ENCODE data around the gene TXNRD2. TPM values are rescaled to one million over a fixed set of nuclear protein-coding genes. Genes with fewer than 3 reads are reported as not detected.

TXNRD2 gene
- polyA plus RNA-seq, 1 donor from 2014 or later: 4.1 TPM

- H3K9ac ChIP-seq (ENCODE audit: low read length): no peak overlapping the region
- no peak overlapping the region for H3K27ac ChIP-seq (ENCODE audit: low read length)
- no peak overlapping the region for H3K4me3 ChIP-seq (ENCODE audit: low read length)
- TF ChIP-seq CTCF (IDR thresholded peaks at IDR 0.05; ENCODE audit: poor library complexity, severe bottlenecking) (no peak), POLR2AphosphoS5 (IDR thresholded peaks at IDR 0.05) (no peak), REST (IDR thresholded peaks at IDR 0.05; ENCODE audit: borderline replicate concordance) (no peak), RAD21 (conservative IDR thresholded peaks at IDR 0.05) (no peak), SMC3 (conservative IDR thresholded peaks at IDR 0.05; ENCODE audit: poor library complexity) (no peak), EP300 (conservative IDR thresholded peaks at IDR 0.05; ENCODE audit: poor library complexity, severe bottlenecking) (no peak), MXI1 (conservative IDR thresholded peaks at IDR 0.05; ENCODE audit: poor library complexity, severe bottlenecking) (no peak), TAF1 (IDR thresholded peaks at IDR 0.05; ENCODE audit: low read depth) (no peak), EZH2 (IDR thresholded peaks at IDR 0.05; ENCODE audit: borderline replicate concordance, insufficient read depth, low read length, poor library complexity, severe bottlenecking) (no peak)
- H3K36me3 ChIP-seq (ENCODE audit: insufficient read depth, low read length): no peaks in the 10 kb centered on the region
- H4K20me1 ChIP-seq (ENCODE audit: insufficient read depth): no peaks in the 10 kb centered on the region
- H3K4me2 ChIP-seq (ENCODE audit: low read length): no peak overlapping the region
- no peaks in the 10 kb centered on the region for H3K27me3 ChIP-seq (ENCODE audit: insufficient read depth, low read depth, low read length)
- no peak overlapping the region for H2AFZ ChIP-seq (ENCODE audit: low read depth, low read length)
- no peaks in the 10 kb centered on the region for H3K79me2 ChIP-seq (replicated peaks; ENCODE audit: insufficient read depth, low read length)
- H3K9me2 ChIP-seq (ENCODE audit: insufficient read depth, low read length): no peaks in the 10 kb centered on the region
- H3F3A ChIP-seq (ENCODE audit: insufficient read depth, low read length, poor library complexity, severe bottlenecking): no peaks in the 10 kb centered on the region
- H3K9me3 ChIP-seq (ENCODE audit: low read length): no peaks in the 10 kb centered on the region
These were observed 48.7 kb downstream of the TXNRD2 start for GRCh38 chr22:19892925-19893324.

GRCh38 chr22:19892257-19892879 lies 49.2 kb downstream of the TXNRD2 start:
- Histone ChIP-seq H3K9me2 (ENCODE audit: insufficient read depth, low read length) (no peaks in the 10 kb centered on the region), H3K4me3 (ENCODE audit: low read length) (no peak overlapping the region), H3K27ac (ENCODE audit: low read length) (no peak overlapping the region), H3K79me2 (replicated peaks; ENCODE audit: insufficient read depth, low read length) (no peaks in the 10 kb centered on the region), H4K20me1 (ENCODE audit: insufficient read depth) (no peaks in the 10 kb centered on the region), H3K36me3 (ENCODE audit: insufficient read depth, low read length) (no peaks in the 10 kb centered on the region), H3F3A (ENCODE audit: insufficient read depth, low read length, poor library complexity, severe bottlenecking) (no peaks in the 10 kb centered on the region), H3K9me3 (ENCODE audit: low read length) (no peaks in the 10 kb centered on the region), H3K9ac (ENCODE audit: low read length) (no peak overlapping the region), H2AFZ (ENCODE audit: low read depth, low read length) (no peak overlapping the region), H3K27me3 (ENCODE audit: insufficient read depth, low read depth, low read length) (no peaks in the 10 kb centered on the region), H3K4me2 (ENCODE audit: low read length) (no peak overlapping the region)
- TF ChIP-seq RAD21 (conservative IDR thresholded peaks at IDR 0.05) (no peak), CTCF (IDR thresholded peaks at IDR 0.05; ENCODE audit: poor library complexity, severe bottlenecking) (no peak), REST (IDR thresholded peaks at IDR 0.05; ENCODE audit: borderline replicate concordance) (no peak), TAF1 (IDR thresholded peaks at IDR 0.05; ENCODE audit: low read depth) (no peak), SMC3 (conservative IDR thresholded peaks at IDR 0.05; ENCODE audit: poor library complexity) (no peak), MXI1 (conservative IDR thresholded peaks at IDR 0.05; ENCODE audit: poor library complexity, severe bottlenecking) (no peak), EP300 (conservative IDR thresholded peaks at IDR 0.05; ENCODE audit: poor library complexity, severe bottlenecking) (no peak), EZH2 (IDR thresholded peaks at IDR 0.05; ENCODE audit: borderline replicate concordance, insufficient read depth, low read length, poor library complexity, severe bottlenecking) (no peak), POLR2AphosphoS5 (IDR thresholded peaks at IDR 0.05) (no peak)
